ENCODE measurements around the gene MSANTD7. TPM values are rescaled to one million over a fixed set of nuclear protein-coding genes. Genes with fewer than 3 reads are reported as not detected.
A peak's percentile ranks its signal among the peaks of the same experiment; 100 is the strongest.
"Not testable (repeated sequence)": the region's sequence is repeated elsewhere in the genome, so short reads cannot be mapped to it uniquely, and the experiment has no call there.

The MSANTD7 gene
- polyA plus RNA-seq, 3 donors = 15.4 to 17.3 (median 16.9) TPM

DNA sequence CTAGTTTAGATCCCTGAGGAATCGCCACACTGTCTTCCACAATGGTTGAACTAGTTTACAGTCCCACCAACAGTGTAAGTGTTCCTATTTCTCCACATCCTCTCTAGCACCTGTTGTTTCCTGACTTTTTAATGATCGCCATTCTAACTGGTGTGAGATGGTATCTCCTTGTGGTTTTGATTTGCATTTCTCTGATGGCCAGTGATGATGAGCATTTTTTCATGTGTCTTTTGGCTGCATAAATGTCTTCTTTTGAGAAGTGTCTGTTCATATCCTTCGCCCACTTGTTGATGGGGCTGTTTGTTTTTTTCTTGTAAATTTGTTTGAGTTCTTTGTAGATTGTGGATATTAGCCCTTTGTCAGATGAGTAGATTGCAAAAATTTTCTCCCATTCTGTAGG is 26.8 kb downstream of the MSANTD7 start:
- not testable (repeated sequence) for DNase-seq (ENCODE audit: extremely low read depth in 1 of 11, low read depth in 9 of 11, low spot score in 4 of 11)

DNA sequence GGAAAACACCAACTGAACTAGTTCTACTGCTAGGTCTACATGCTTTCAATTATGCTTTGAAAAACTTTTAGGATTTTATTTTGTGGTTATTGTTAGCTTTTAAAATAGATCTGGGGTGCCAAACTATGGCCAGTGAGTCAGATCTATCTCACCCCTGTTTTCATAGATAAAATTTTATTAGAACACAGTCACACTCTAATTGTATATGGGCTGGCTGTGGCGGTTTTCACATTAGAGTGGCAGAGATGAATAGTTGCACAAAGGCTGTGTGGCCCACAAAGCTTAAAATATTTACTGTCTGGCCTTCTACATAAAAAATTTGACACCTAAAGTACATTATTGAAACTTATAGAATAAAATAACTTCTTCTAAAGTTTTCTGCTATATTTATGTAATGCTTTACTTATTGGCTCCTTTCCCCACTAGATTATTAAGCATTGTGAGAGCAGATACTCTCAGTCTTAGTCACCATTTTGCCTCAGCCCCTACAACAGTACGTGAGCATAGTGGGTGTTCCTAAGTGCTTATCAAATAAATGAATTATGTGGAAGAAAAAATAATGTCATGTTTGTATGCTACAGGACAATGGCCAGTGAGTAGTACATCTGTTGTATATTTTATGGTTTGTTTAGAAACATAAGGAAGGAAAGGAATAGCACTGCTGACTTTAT is 35.1 kb downstream of the MSANTD7 start:
- DNase-seq (ENCODE audit: extremely low read depth in 1 of 11, low read depth in 9 of 11, low spot score in 4 of 11) = no peak

GRCh38 chr10:14875941-14876340 is 37.8 kb downstream of the MSANTD7 start:
- no peak for DNase-seq (ENCODE audit: extremely low read depth in 1 of 11, low read depth in 9 of 11, low spot score in 4 of 11)

DNA sequence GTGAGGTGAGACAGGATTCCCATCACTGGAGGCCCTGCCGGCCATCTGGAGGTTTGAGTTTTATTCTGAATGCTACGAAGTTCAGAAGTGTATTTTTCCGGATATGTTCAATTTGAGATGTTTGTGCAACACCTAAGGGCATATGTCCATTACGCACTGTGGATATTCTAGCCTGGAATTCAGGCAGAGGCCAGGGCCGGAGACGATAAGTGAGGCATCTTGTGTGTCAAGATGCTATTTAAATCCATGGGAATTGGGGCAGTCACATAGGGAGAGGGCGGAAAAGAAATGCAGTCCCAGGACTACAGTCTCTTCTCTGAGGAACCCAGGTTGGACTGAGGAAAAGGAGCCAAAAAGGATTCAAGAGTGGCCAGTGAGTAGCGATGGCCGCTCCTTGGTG is 38.7 kb downstream of the MSANTD7 start:
- DNase-seq (ENCODE audit: extremely low read depth in 1 of 11, low read depth in 9 of 11, low spot score in 4 of 11) = no peak

DNA sequence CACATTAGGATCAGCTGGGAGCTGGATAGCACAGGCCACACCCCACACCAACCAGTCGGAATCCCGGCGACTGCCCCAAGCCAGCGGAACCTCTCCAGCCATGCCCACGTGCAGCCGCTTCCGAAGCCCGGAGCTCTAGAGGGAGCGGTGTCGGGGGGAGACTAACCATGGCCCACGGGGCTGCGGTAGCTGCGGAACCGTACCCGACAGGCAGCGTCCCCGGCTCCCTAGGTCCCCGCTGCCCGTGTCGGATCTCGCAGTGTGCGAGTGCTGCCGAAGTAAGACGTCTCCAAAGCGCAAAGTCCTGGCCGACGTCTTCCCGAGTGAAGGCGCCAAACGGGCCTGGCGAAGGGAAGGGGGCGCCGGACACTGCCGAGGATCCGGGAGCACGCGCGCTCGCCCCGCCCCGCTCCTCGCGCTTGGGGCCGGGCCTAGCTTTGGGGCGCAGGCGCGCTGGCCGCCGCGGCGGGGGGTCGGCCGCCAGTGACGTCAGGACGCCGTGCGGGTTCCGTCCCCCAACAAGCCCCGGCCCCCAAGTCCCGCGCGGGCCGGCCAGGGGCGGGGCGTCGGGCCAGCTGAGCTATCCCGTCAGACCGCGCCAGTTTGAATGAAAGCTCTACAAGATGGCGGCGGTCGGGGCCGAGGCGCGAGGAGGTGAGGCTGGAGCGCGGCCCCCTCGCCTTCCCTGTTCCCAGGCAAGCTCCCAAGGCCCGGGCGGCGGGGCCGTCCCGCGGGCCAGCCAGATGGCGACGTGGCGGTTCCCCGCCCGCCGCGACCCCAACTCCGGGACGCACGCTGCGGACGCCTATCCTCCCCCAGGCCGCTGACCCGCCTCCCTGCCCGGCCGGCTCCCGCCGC is 40.4 kb downstream of the MSANTD7 start, which contains the start of gene SUV39H2:
SUV39H2 (plus strand) TSS at position 601 of the 858 bp plus-strand sequence; CDS start at position 624, 23 bp downstream.
- peak; percentile 84 to 97 (median 95) for DNase-seq (ENCODE audit: extremely low read depth in 1 of 11, low read depth in 9 of 11, low spot score in 4 of 11)

DNA sequence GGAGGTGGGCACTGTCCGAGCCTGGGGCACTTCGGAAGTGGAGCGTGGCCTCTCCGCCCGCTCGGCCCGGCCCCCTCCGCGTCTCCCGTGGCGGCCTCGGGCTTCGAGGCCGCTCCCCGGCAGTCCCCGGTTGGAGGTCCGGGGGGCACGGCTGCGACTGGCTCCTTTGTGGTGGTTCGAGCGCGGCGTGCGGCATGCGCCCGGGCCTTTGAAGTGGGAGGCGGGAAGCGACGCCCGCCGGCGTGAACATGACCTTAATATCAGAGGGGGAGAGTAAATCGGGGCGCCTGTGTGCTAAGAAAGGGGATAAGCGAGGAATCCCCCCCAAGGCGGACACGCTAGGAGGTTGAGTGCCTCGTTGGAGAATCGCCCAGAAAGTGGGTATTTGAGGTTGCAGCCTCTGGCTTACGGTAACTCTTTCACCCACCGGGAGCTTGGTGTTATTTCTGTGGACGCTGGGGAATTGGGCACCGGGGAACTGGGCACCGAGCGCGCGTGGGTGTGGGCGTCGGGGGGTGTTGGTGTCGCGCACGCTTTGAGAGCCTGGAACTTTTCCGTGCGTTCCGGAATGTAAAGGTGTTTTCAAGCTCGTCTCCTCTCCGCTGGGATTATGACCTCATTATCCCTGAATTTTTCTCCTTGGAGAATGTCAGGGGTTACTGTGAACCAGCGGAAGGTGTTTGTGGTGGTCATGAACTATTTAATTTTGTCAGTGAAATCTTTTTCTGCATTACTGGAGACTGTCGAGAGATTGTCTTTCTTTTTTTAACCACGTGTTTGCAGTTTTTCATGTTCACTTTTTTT is 41.2 kb downstream of the MSANTD7 start:
- DNase-seq (ENCODE audit: extremely low read depth in 1 of 11, low read depth in 9 of 11, low spot score in 4 of 11) = peak in 7 of 11 donors; percentile 16 to 25 (median 22)

GRCh38 chr10:14879928-14880193 is 41.8 kb downstream of the MSANTD7 start:
- no peak for DNase-seq (ENCODE audit: extremely low read depth in 1 of 11, low read depth in 9 of 11, low spot score in 4 of 11)

GRCh38 chr10:14880229-14880628 is 42.1 kb downstream of the MSANTD7 start:
- peak in 2 of 11 donors; percentile 8 to 14 for DNase-seq (ENCODE audit: extremely low read depth in 1 of 11, low read depth in 9 of 11, low spot score in 4 of 11)

DNA sequence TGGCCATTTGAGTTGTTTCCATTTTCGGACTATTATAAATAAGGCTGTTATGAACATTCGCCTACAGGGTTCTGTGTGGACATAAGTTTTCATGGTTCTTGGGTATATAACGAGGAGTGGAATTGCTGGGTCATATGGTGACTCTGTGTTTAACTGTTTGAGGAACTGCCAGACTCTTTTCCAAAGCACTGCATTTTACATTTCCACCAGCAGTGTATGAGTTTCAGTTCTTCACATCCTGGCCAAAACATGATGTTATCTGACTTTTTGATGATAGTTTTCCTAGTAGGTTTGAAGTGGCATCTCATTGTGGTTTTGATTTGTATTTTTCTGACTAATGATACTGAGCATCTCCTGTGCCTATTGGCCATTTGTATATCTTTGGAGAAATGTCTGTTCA is 46.0 kb downstream of the MSANTD7 start:
- no peak for DNase-seq (ENCODE audit: extremely low read depth in 1 of 11, low read depth in 9 of 11, low spot score in 4 of 11)

Other genes with a start within 250 kb of the MSANTD7 start
- gene FAM107B, start 63.4 kb upstream of the MSANTD7 start, polyA plus RNA-seq (ENCODE audit: insufficient read length in 3 of 3) = 100 to 1,000 TPM in 2 of 3 donors, 10 to 100 TPM in 1; 90.6 to 121 (median 117) TPM
- 1 to 10 TPM; 2.0 to 3.3 (median 2.6) TPM for gene CDNF, start 269 bp upstream of the MSANTD7 start, polyA plus RNA-seq (ENCODE audit: insufficient read length in 3 of 3)
- gene HSPA14, start within 50 bp of the MSANTD7 start, polyA plus RNA-seq (ENCODE audit: insufficient read length in 3 of 3) = 10 to 100 TPM; 18.8 to 23.6 (median 22.8) TPM
- 10 to 100 TPM; 16.5 to 24.2 (median 21.4) TPM for gene SUV39H2, start 40.6 kb downstream of the MSANTD7 start, polyA plus RNA-seq (ENCODE audit: insufficient read length in 3 of 3)
- gene DCLRE1C, start 115.8 kb downstream of the MSANTD7 start, polyA plus RNA-seq (ENCODE audit: insufficient read length in 3 of 3) = 10 to 100 TPM; 15.2 to 19.7 (median 17.0) TPM
- gene MEIG1, start 121.1 kb downstream of the MSANTD7 start, polyA plus RNA-seq (ENCODE audit: insufficient read length in 3 of 3) = 1 to 10 TPM; 1.1 to 2.9 (median 1.6) TPM
- under 1 TPM; 0.43 to 0.65 (median 0.51) TPM for gene OLAH, start 205.6 kb downstream of the MSANTD7 start, polyA plus RNA-seq (ENCODE audit: insufficient read length in 3 of 3)